IPS-18a (cell line): ENCODE measurements around the gene MGMT.

ENCODE experiments used
- H3K27ac ChIP-seq: one replicate; pipeline ENCODE4 v1.5.1; 2013; ENCODE audit warnings: low read length
- H3K27me3 ChIP-seq: one replicate; pipeline ENCODE4 v1.6.1; 2013; ENCODE audit warnings: mild to moderate bottlenecking, low read length; ENCODE audit not compliant: control insufficient read depth, insufficient read depth
- H3K36me3 ChIP-seq: one replicate; pipeline ENCODE4 v1.6.1; 2013; ENCODE audit warnings: low read depth, low read length; ENCODE audit not compliant: control insufficient read depth
- H3K4me1 ChIP-seq: one replicate; pipeline ENCODE4 v1.6.1; 2013; ENCODE audit warnings: low read depth, low read length; ENCODE audit not compliant: control insufficient read depth
- H3K4me3 ChIP-seq: one replicate; pipeline ENCODE4 v1.5.1; 2013; ENCODE audit warnings: low read length
- H3K9ac ChIP-seq: one replicate; pipeline ENCODE4 v1.6.1; 2013; ENCODE audit warnings: mild to moderate bottlenecking, low read length, moderate library complexity
- H3K9me3 ChIP-seq: one replicate; pipeline ENCODE4 v1.6.1; 2013; ENCODE audit warnings: low read depth, low read length; ENCODE audit not compliant: control insufficient read depth

MGMT gene

DNA sequence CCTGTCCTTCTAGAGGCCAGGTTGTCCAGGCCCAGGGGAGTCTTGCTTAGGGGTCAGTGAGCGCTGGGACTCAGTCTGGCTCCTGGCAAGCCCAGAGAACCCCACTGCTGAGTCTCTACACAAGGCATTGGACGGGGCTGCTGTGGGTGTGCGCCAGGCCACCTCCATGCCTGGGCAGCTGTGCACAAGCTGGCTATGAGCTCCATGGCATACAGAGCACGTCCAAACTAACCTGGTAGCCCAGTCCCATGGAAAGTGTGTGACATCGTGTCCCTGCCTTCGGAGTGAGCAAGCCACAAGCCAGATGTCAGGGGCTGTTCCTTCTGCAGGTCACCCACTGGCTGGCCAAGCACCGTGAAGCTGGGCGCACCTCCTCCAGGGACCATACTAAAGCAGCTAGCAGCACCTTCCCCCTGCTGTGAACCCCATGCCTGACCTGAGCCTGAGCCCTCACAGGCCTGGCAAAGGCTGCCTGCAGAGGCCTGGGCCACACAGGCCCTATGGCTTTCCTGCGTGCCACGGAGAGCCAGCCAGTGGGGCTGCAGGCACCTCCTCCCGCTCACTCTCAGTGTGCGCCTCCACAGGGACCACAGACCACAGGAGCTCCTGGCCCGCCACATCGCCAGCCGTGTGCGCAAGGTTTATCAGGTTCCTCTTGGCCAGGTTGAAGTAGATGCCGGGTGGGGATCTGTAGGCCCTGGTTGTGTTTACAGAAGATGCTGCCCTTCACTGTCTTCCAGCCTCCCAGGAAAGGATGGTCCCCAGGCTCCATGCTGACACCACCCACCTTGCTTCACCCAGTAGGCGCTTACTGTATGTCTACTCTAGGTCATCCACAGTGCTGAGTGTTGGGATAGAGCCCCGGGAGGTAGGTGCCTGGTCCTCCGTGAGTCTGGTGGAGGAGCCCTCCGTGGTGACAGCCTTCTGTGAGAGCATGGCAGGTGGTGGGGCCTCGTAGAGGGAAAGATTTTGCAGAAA, 277.4 kb downstream of the MGMT start:
- Histone ChIP-seq H3K9ac (no peak overlapping the region), H3K27me3 (no peaks in the 10 kb centered on the region), H3K4me3 (no peak overlapping the region), H3K9me3 (no peaks in the 10 kb centered on the region), H3K36me3 (no peaks in the 10 kb centered on the region), H3K4me1 (no peaks in the 10 kb centered on the region), H3K27ac (no peak overlapping the region)

DNA sequence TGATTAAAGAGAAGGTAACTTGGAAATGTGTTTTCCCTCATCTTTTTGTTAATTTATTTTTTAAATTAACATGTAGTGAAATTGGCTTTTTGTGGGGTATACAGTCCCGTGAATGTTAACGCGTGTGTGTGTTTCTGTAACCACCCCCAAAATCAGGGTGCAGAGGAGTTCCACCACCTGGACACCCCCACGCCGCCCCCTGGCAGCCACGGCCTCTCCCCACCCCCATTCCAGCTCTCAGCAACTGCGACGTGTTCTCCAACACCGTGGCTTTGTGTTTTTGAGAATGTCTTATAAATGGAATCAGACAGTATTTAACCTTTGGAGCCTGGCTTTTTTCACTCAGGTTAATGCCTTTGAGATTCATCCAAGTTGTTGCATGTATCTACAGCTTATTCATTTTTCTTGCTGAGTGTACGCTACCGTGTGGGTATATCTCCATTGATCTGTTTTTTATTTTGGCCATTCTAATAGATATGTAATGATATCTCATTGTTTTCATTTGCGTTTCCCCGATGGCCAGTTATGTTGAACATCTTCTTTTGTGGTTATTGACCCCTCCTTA, 278.2 kb downstream of the MGMT start:
- Histone ChIP-seq H3K9ac (no peak overlapping the region), H3K27ac (no peak overlapping the region), H3K9me3 (no peaks in the 10 kb centered on the region), H3K27me3 (no peaks in the 10 kb centered on the region), H3K36me3 (no peaks in the 10 kb centered on the region), H3K4me1 (no peaks in the 10 kb centered on the region), H3K4me3 (no peak overlapping the region)

DNA sequence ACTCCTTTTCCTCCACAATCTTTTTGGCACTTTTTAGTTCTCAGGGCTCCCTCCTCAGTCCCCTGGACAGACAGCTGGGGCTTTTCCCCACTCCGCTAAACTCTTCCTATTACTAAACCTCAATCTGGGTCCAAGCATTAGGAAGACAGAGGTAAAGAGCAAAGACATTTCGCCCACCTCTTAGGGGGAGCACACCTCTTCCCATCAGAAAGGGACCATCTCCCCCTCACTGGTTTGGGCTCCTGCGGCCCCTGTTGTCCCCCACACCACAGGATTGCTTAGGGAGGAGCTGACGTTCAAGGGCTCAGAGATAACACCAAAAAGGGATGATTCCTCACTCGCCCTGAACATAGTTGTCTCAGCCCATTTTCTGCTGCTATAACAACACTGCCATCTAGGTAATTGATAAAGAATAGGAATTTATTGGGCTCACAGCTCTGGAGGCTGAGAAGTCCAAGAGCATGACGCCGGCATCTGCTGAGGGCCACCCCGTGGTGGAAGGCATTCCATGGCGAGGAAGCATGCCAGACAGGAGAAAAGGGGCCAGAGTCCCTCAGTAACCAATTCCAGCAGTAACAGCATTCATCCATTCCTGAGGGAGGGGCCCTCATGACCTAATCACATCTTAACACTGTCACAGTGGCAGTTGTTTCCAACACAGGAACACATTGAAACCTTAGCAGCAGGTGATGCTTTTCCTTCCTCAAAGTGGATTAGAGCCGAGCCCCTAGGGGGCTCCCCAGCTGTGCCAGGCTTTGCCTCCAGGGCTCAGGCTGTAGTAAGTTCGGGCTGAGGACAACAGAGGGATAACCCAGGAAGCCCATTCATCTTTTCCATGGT, 287.4 kb downstream of the MGMT start:
- no peak overlapping the region for H3K4me3 ChIP-seq
- H3K9me3 ChIP-seq, result peaks cover 4% of the 10 kb centered on the region
- H3K27me3 ChIP-seq, result no peaks in the 10 kb centered on the region
- H3K4me1 ChIP-seq, result no peaks in the 10 kb centered on the region
- H3K27ac ChIP-seq, result no peak overlapping the region
- no peak overlapping the region for H3K9ac ChIP-seq
- H3K36me3 ChIP-seq, result no peaks in the 10 kb centered on the region

DNA sequence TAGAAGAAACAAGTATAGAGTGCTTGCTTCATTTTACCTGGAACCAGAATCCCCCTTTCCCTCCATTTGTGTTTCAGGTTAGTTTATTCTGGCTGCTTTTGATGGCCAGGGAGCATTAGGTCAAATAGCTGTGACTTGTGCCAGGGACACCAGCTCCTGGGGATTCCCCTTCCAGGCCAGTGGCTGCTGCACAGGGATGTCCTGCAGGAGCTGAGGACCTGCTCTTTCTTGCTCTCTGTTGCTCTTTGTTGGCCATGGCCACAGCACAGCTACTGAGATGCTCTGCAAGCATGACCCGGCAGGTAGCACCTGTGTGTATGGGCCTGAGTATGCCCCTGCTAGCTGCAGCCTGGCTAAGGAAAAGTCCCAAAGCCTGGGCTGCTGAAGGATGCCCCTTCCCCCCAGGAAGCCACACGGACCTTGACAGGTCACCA, 288.1 kb downstream of the MGMT start:
- H3K27me3 ChIP-seq, result no peaks in the 10 kb centered on the region
- no peak overlapping the region for H3K9ac ChIP-seq
- peaks cover 4% of the 10 kb centered on the region for H3K9me3 ChIP-seq
- H3K27ac ChIP-seq, result no peak overlapping the region
- H3K36me3 ChIP-seq, result no peaks in the 10 kb centered on the region
- no peaks in the 10 kb centered on the region for H3K4me1 ChIP-seq
- H3K4me3 ChIP-seq, result no peak overlapping the region

DNA sequence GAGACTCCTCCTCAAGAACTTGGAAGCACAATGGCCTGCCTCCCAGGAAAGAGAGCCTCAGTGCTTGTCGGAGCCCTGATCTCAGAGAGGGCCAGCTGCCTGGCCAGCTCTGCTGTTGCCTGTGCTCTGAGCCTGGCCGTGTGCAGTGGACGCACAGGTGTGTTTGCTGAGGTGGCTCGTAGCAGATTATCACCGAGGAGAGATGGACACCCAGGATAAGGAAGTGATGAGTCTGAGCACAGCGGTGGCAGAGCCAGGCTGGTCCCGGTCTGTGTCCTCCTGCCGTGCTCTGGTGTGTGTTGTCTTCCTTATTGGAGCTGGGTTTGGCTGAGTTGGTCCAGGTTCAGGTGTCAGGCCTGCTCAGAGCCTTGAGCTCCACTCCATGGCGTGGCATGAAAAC, 288.6 kb downstream of the MGMT start:
- no peaks in the 10 kb centered on the region for H3K27me3 ChIP-seq
- H3K27ac ChIP-seq, result no peak overlapping the region
- H3K4me3 ChIP-seq, result no peak overlapping the region
- peaks cover 4% of the 10 kb centered on the region for H3K9me3 ChIP-seq
- no peaks in the 10 kb centered on the region for H3K36me3 ChIP-seq
- no peak overlapping the region for H3K9ac ChIP-seq
- H3K4me1 ChIP-seq, result no peaks in the 10 kb centered on the region

DNA sequence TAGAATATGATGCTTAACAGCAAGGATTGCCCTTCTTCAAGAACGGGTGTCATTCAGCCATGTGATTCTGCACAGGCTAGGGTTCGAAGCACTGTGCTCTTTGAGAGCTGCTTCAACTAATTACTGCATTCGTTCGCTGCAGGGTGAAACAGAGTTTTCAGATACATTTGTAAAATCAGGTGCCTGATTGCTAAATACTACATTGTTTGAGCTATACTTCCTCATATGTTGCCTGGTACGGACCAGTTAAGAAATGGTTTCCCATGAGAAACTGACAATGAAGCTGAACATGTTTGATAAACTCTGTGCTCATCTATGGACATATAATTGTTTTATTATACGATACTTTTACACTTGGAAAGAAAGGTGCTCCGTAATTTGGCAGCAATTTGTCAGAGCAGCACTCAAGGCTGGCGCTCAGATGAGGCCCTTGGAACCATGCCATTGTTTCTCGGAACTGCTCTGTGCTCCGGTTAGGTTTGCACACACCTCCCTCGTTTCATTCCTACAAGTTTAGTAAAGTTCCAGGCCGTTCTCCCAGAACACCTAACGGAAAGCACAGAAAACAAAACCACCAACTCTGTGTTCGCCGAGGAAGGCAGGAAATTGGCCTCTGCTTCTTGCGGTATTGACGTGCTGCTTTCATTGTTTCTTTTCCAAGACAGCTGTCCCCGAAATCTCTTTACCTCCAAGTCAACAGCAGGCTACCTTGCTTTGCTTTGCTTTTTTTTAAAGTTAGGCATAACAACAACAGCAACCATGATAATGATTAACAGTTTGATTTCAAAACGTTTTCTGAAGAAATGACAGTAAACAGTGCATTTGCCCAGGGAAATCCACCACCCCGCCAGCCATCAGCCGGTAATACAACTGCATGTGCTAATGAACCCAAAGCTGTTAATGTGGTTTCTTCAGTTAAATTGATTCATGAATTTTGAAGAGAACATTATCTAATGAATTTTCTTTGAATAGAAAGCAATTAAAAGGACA, 290.2 kb downstream of the MGMT start:
- Histone ChIP-seq H3K4me3 (no peak overlapping the region), H3K9ac (no peak overlapping the region), H3K27ac (no peak overlapping the region), H3K4me1 (no peaks in the 10 kb centered on the region), H3K9me3 (no peaks in the 10 kb centered on the region), H3K27me3 (no peaks in the 10 kb centered on the region), H3K36me3 (no peaks in the 10 kb centered on the region)

DNA sequence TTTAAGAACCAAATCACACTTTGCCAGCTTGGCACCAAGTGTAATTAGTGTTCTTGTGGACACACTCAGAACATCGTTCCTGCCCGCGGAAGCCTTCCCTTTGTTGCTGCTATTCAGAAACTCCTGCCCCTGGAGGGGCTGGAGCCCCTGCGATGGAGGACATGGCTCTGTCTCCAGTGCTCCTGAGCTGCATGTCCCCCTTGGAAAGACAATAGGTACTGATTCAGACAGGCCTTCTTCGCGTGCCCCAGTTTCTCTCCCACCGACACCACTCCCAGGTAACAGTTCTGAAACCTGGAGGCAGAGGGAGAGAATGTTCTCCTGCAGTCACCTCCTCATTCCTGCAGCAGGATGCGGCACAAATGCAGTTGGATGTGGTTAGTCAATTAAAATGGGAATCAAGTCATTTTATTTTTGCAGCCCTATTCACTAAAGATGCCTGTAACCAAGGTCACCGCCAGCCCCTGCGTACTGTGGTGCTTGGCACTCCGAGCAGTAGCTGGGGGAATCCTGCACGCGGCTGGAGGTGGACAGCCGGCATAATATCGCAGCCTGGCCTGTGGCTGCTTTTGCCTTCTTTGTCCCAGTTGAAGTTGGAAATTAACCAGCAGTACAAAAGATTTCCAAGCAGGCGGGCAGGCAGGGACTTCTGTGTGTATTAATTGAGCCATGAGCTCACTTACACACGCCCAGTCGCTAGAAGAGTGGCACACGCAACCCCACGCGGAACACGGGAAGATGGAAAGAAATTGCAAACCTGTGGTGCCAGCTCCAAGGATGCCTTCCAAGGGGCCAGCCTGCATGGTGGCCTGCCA, 291.4 kb downstream of the MGMT start:
- H3K4me1 ChIP-seq, result peaks cover 3% of the 10 kb centered on the region
- no peak overlapping the region for H3K27ac ChIP-seq
- H3K9ac ChIP-seq, result no peak overlapping the region
- H3K36me3 ChIP-seq, result no peaks in the 10 kb centered on the region
- no peak overlapping the region for H3K4me3 ChIP-seq
- H3K9me3 ChIP-seq, result no peaks in the 10 kb centered on the region
- H3K27me3 ChIP-seq, result no peaks in the 10 kb centered on the region

DNA sequence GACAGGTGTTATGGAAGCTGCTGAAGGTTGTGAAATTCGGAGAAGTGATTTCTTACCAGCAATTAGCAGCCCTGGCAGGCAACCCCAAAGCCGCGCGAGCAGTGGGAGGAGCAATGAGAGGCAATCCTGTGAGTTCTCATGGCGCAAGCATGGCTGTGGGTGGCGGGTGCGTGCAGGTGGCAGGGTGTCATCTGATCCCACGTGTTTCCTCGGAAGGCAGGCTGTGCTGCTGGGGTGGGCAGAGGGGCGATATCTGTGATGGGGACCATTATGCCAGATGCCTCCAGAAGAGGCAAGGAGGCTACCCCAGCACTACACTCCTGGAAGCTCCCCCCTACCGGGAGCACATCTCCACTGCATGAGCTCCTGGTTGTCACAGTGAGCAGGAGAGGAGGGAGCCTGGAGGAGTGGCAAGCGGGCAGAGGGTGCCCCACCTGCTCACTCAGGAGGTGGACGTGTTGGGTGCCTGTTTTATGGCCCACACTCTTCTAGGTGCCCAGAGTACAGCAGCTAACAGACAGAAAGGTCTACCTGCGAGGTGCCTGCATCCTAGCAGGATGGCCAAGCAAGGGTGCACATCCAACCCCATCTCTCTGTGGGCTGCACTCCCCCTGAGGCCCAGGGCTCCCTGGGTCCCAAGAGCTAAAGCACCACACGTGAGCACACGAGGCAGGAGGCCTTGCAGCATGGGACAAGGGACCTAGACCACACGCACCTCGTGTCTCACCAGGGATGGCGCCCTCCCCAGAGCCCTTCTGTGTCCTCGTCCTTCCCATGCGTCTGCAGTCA, 292.4 kb downstream of the MGMT start:
- Histone ChIP-seq H3K27ac (no peak overlapping the region), H3K36me3 (no peaks in the 10 kb centered on the region), H3K4me1 (peaks cover 3% of the 10 kb centered on the region), H3K4me3 (no peak overlapping the region), H3K9me3 (no peaks in the 10 kb centered on the region), H3K9ac (no peak overlapping the region), H3K27me3 (no peaks in the 10 kb centered on the region)

DNA sequence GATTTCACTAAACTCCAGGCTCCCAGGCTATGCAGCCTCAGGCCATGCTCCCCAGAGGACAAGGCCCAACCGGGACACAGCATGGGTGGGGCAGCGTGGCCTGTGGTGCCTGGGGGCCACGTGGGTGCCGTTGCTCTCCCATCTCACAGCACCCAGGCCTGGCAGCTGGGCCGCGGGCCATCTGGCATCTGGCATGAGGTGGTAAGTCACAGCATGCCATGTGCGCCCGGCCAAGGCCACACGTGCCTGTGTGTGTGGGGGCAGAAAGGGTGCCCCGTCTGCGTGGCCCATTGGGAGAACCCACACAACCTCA, 292.9 kb downstream of the MGMT start:
- peaks cover 3% of the 10 kb centered on the region for H3K4me1 ChIP-seq
- H3K36me3 ChIP-seq, result no peaks in the 10 kb centered on the region
- no peak overlapping the region for H3K4me3 ChIP-seq
- no peak overlapping the region for H3K9ac ChIP-seq
- no peaks in the 10 kb centered on the region for H3K27me3 ChIP-seq
- no peaks in the 10 kb centered on the region for H3K9me3 ChIP-seq
- H3K27ac ChIP-seq, result no peak overlapping the region

DNA sequence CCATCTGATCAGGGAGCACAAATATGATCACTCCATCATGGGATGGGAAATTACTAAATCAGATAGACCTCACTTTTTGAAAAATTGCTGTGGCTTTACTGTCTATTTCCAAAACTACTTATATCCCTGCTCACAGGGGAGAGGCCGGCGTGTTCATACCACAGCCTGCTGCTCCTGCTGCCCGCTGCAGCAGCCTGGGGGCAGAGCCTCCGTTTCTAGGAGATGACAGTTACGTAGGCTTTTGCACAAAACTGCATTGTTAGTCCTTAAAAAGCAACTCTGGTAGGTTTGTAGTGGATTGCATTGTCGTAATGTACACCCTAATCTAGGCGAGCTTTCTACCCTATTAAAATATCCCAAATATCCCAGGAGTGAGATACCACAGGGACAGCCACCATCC, 293.4 kb downstream of the MGMT start:
- H3K4me3 ChIP-seq, result no peak overlapping the region

More for the DNA sequence above, 293.4 kb downstream of the MGMT start:
- Histone ChIP-seq H3K9ac (no peak overlapping the region), H3K4me1 (peaks cover 3% of the 10 kb centered on the region), H3K27me3 (no peaks in the 10 kb centered on the region), H3K9me3 (no peaks in the 10 kb centered on the region), H3K27ac (no peak overlapping the region), H3K36me3 (no peaks in the 10 kb centered on the region)
